HG02870 (cell line): ENCODE data around the gene LRRC23.
"Not testable (repeated sequence)": the region's sequence is repeated elsewhere in the genome, so short reads cannot be mapped to it uniquely, and the experiment has no call there.

Experiments used
- ATAC-seq: cut with Tn5 transposase; IDR thresholded peaks from one replicate; pipeline ENCODE4 v1.9.1; 2021; ENCODE audit warnings: mild to moderate bottlenecking, moderate library complexity; ENCODE audit not compliant: unreplicated experiment

Gene LRRC23

DNA sequence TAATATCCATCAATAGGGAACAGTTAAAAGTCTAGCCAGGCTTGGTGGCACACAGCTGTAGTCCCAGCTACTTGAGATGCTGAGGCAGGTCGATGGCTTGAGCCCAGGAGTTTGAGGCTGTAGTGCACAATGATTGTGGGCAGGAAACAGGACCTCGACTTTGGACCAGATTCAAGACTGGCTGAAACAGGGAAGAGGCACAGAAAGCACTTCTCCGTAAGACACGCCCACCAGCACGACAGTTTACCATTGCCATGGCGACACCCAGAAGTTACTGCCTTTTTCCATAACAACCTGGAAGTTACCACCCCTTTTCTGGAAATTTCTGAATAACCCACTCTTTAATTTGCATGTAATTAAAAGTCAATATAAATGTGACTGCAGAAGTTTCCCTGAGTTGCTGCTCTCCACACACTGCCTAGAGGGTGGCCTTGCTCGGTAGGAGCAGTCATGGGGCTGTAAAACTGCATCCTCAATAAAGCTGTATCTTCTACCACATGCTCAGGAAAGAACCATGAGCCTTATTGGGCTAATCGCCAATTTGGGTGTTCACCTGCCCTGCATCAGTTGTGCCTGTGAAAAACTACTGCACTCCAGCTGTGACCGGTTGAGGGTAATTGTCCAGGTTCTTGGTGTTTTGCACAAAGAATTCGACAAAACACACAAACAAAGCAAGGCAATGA, 4.6 kb upstream of the LRRC23 start:
- ATAC-seq, result no peak

DNA sequence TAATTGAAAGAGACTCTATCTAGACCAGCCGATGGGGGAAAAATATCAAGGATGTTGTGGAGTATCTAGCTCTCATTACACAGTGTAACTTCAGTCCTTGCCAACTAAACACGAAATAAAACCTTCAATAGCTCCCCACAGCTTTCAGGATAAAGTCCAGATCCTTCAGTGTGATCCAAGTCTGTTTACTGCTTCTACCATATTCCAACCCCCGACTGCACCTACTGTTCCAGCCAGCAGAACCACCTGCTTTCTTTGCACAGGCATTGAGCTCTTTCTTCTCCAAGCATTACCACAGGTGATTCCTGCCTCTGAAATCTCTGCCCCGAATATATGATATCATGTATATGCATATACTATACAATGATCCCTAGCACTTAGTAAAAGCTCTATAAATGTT, 2.2 kb upstream of the LRRC23 start:
- no peak for ATAC-seq

DNA sequence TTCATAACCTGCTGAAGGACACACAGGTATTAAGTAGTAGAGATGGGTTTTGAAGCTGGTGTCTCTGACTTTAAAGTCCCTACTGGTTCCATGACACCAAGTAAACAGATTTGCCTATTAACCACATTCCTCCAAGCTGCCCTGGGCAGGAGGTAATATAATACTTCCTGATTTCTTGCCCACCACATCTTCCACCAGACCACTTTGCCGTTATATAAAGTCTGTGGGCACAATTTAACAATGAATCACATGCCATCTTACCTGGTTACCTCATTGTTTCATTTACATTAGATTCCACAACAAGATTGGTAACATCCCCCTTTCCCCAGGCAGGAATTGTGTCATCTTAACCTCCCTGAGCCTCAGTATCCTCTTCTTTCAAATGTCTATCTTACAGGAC, 900 bp upstream of the LRRC23 start:
- ATAC-seq, result no peak

DNA sequence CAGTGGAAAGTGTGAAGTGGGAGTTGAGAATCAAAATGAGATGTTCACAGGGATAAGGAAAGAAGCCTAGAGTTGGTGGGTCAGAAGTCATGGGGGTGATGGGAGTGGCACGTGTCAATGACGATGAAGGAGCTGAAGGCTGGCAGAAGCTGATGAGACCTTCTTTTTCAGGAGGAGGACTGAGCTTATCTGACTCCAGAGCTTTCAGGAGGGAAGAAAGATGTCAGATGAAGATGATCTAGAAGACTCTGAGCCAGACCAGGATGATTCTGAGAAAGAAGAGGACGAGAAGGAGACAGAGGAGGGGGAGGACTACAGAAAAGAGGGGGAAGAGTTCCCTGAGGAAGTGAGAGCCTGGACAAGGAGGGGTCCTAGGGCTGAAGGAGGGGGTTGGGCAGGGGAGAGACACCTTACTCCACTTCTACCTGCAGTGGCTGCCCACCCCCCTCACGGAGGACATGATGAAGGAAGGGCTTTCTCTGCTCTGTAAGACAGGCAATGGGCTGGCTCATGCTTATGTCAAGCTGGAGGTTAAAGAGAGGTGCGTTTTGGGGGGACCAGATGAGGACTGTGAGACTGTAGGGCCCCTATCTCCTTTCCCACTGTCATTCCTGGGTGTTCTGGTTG, 905 bp downstream of the LRRC23 start:
- ATAC-seq, result no peak

DNA sequence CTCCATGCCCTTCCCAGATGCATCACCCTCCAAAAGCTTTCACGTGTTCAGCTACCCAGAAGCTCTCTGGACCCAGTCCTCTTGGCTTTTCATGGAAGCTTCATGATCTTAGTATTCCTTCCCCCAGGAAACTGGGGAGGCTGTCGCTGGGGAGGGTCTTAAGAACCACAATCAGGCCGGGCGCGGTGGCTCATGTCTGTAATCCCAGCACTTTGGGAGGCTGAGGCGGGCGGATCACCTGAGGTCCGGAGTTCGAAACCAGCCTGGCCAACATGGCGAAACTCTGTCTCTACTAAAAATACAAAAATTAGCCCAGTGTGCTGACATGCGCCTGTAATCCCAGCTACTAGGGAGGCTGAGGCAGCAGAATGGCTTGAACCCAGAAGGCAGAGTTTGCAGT, 3.5 kb downstream of the LRRC23 start:
- not testable (repeated sequence) for ATAC-seq

DNA sequence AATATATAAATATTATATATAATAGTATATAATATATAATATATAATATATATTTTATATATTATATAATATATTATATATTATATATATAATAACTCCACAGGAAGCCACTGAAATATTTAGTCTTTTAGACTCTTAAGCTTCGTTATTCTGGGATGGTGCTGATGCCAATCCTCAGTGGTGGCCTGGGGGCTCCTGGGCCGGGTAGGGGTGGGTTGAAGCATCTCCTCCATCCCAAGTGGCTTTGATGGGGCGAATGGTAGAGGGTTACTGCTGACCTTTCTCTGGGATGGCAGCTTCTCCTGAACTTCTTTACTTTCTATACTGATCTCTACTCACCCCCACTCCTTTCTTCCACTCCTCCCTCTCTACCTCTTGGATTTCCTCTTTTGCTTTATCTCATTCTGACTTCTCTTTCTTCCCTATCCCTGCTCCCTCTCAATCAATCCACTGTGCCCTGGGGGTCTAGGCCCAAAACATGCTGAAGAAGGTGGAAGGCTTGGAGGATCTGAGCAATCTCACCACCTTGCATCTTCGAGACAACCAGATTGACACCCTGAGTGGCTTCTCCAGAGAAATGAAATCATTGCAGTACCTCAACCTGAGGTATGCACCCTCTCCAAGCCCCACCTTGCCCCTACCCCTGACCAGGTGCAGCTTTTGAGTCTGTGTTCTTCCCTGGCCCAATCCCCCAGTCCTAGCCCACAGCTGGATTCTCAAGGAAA, 5.0 kb downstream of the LRRC23 start:
- ATAC-seq, result no peak

DNA sequence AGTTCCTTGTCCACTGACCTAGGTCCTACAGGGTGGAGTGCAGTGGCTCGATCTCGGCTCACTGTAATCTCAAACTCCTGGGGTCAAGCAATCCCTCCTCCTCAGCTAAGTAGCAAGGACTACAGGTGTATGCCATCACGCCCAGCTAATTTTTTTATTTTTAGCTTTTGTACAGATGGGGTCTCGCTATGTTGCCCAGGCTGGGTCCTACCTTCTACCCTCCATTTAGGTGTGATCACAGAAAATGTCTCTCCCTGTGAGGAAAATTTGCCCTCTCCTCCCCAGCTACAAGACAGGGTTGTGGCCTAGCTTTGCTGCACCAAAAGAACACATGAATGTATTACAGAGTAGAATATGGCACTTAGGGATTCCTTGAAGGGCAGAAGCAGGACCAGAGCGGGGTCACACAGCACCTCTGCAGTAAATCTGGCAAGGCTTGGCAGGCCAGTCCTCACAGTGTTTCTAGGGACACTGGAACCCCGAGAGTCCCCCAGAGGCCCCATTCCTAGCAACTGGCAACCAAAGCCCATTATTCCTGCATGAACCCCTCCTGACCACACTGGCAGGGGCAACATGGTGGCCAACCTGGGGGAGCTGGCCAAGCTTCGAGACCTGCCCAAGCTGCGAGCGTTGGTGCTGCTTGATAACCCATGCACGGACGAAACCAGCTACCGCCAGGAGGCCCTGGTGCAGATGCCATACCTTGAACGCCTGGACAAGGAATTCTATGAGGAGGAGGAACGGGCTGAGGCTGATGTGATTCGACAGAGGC, 7.7 kb downstream of the LRRC23 start:
- ATAC-seq, result no peak

DNA sequence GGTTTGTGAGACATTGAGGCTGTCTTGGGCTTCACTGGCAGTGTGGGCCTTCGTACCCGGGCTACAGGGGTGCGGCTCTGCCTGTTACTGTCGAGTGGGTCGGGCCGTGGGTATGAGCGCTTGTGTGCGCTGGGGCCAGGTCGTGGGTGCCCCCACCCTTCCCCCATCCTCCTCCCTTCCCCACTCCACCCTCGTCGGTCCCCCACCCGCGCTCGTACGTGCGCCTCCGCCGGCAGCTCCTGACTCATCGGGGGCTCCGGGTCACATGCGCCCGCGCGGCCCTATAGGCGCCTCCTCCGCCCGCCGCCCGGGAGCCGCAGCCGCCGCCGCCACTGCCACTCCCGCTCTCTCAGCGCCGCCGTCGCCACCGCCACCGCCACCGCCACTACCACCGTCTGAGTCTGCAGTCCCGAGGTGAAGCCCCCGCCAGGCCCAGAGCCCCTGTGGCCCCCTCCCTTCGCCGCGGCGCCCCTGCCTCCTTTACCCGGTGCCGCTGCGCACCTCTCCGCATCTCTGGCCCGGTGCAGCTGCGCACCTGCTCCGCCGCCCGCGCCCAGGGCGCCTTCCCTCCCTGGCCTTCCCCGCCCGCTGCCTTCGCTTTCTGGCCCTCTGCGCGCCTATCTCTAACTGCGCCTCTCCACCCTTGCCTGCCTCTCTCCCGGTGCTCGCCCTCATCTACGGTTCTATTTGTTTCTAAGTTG, 9.8 kb downstream of the LRRC23 start, which contains the start of gene ENO2:
TSS of gene ENO2 (plus strand) at position 335 of the 701 bp plus-strand sequence. CDS start 1,253 bp downstream, outside the sequence.
- ATAC-seq, result peak; percentile 57

DNA sequence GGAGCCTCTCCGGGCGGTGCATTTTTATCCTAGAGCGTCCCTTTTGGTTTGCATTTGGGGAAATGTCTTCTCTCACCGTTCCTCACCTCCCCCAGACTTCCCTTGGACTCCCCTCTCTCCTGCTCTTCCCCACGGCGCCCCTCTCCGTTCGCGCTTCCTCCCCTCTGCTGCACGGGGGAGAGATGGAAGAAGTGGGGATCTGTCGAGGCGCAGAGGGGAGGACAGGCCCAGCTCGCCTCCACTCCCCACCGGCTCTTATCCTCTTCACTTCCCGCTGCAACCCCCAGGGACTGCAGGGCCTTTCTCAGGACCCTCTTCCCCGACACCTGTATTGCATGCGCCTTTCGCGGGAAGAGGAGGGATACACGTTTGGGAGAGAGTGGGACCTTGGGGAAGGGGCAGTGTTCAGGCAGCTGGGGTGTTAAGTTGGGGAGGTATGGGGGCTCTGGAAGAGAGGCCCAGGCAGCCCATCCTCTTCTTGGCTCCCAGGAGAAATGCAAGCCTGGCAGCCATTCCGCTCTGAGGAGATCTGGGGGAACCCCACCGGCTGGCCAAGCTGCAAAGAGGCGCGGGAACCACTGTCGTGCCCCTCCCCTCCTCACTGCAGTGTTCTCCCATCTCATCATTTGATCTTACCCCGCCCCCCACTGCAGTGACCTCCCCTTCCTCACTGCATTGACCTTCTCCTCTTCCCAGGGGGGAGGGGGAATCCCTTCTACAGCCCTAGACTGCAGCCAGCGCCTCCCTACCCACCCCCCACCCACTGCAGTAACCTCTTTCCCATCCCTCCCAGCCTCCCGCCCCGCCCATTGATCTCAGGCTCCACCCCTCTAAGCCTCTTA, 10.5 kb downstream of the LRRC23 start:
- no peak for ATAC-seq

DNA sequence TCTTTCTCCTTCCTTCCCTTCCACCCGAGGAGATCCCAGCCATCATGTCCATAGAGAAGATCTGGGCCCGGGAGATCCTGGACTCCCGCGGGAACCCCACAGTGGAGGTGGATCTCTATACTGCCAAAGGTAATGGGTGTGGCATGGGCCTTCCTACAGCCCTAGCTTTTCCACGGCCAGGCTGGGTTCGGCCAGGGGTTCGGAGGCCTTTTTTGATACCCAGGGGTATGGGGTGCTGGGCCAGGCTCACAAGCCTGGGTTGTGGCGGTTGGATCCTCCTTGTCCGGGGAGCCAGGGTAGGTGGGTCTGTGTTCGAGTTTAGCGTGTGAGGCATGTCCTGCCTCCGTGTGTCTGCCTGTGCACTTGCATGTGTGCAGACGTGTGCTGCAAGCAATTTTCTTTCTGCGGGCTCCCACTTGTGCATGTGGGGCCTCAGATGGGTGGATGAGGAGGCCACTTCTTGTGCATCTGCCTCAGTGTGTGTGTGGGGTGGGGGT, 11.2 kb downstream of the LRRC23 start:
- ATAC-seq, result no peak

DNA sequence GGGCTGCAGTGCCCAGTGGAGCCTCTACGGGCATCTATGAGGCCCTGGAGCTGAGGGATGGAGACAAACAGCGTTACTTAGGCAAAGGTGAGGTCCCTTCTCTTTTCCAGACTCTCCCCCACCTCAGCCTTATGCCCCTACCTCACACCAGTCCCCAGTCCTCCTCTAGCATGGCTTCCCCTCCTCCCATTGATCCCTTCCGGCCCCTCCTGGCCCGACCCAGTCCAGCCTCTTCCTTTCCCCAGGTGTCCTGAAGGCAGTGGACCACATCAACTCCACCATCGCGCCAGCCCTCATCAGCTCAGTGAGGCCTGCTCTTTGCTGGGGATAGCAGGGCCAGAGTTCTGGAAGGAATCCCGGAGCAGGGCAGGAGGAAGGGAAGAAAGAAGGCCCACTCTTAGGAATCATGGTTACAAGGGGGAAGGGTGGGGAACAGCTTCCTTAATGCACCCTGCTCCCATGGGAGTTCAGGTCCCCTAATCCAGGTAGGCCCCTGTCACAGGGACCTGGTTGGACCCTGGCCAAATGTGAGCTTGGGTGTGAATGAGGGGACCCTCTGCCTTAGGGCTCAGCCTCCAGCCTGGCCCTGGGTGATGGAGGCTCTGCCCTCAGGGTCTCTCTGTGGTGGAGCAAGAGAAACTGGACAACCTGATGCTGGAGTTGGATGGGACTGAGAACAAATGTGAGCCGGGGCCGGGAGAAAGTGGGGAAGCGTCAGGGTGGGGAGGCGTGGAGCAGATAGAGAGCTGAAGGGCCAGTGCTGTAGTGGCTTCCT, 12.0 kb downstream of the LRRC23 start:
- no peak for ATAC-seq

DNA sequence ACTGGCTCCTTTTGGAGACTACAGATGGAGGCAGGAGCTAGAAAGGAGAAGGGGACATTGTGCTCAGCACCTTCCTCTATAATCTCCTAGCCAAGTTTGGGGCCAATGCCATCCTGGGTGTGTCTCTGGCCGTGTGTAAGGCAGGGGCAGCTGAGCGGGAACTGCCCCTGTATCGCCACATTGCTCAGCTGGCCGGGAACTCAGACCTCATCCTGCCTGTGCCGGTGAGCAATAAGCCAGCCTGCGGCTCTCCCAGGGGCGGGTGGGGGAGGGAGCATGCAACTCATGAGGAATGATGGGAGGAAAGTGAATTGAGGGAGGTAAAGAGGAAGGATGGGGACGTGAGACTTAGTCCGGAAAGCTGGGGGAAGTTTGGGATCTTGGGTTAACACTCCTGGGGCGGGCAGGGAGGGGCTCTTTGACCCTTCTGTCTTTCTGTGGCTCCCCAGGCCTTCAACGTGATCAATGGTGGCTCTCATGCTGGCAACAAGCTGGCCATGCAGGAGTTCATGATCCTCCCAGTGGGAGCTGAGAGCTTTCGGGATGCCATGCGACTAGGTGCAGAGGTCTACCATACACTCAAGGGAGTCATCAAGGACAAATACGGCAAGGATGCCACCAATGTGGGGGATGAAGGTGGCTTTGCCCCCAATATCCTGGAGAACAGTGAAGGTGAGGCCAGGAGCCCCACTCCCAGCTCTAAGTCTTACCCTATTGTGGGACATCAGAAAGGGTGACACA, 13.0 kb downstream of the LRRC23 start:
- no peak for ATAC-seq

DNA sequence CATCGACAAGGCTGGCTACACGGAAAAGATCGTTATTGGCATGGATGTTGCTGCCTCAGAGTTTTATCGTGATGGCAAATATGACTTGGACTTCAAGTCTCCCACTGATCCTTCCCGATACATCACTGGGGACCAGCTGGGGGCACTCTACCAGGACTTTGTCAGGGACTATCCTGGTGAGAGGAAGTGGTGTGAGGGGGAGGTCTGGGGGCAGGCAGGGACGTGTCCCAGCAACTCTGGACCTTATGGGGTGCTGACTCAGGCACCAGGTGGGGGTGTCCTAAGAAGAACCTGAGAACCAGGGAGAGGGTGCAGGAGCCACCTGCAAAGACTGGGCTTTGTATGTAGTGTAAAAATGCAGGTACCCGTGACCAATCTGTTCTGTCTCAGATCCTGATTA, 15.0 kb downstream of the LRRC23 start:
- no peak for ATAC-seq

DNA sequence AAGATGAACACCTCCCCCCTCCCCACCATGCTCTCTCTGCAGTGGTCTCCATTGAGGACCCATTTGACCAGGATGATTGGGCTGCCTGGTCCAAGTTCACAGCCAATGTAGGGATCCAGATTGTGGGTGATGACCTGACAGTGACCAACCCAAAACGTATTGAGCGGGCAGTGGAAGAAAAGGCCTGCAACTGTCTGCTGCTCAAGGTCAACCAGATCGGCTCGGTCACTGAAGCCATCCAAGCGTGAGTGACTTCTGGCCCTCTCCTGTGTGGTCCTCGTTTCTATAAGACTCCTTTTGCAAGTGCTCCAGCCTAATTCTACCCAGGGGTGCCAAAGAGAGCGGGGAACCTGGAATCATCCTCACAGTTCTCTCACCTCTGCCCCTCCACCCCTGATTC, 16.9 kb downstream of the LRRC23 start:
- ATAC-seq, result no peak

DNA sequence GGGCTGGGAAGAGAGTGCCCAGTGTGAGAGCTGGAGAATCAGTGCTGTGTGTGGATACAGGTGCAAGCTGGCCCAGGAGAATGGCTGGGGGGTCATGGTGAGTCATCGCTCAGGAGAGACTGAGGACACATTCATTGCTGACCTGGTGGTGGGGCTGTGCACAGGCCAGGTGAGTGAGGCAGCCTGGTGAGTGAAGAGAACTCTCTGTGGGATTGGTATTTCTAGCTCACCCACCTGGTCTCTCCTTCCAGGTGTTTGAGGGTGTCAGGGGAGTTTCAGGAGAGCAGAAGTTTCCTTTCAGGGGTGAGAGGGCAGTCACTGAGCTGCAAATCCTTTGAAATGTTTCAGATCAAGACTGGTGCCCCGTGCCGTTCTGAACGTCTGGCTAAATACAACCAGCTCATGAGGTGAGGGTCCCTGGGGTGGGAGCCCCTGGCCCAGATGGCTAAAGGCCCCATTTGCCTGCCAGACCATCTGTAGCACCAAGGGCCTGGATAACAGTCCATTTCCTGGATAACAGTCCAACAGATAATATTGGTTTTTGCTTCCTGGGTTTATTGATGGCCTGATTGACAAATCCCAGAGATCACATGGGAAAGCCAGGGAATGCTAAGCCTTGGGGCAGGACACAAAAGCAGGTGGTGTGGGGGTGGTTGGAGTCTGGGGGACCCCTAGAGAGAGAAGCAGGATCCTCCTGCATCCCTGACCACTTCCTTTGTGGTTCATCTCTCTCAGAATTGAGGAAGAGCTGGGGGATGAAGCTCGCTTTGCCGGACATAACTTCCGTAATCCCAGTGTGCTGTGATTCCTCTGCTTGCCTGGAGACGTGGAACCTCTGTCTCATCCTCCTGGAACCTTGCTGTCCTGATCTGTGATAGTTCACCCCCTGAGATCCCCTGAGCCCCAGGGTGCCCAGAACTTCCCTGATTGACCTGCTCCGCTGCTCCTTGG, 17.6 kb downstream of the LRRC23 start:
- no peak for ATAC-seq

DNA sequence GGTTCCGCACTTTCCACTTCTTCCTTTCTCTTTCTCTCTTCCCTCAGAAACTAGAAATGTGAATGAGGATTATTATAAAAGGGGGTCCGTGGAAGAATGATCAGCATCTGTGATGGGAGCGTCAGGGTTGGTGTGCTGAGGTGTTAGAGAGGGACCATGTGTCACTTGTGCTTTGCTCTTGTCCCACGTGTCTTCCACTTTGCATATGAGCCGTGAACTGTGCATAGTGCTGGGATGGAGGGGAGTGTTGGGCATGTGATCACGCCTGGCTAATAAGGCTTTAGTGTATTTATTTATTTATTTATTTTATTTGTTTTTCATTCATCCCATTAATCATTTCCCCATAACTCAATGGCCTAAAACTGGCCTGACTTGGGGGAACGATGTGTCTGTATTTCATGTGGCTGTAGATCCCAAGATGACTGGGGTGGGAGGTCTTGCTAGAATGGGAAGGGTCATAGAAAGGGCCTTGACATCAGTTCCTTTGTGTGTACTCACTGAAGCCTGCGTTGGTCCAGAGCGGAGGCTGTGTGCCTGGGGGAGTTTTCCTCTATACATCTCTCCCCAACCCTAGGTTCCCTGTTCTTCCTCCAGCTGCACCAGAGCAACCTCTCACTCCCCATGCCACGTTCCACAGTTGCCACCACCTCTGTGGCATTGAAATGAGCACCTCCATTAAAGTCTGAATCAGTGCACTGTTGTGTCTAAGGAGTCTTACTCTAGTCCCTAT, 18.5 kb downstream of the LRRC23 start:
- ATAC-seq, result no peak
